A673 (cell line): Measurements from ENCODE around the gene MSANTD2.

Experiments used
- EZH2 ChIP-seq: fragments of 200-600 bp; sonication (generic); IDR thresholded peaks from 2 replicates; pipeline ENCODE4 v1.6.1; 2017; ENCODE audit warnings: borderline replicate concordance, low read depth, mild to moderate bottlenecking, mixed read lengths, antibody characterized with exemption, low read length; ENCODE audit not compliant: poor library complexity, severe bottlenecking
- TF ChIP-seq, protein P1 (sequence below): fragments of 300-800, 200-600 bp; sonication (generic); conservative IDR thresholded peaks from 2 replicates; pipeline ENCODE4 v1.5.1; 2017; ENCODE audit warnings: low read depth, mild to moderate bottlenecking, antibody characterized with exemption, low read length, moderate library complexity, mixed read lengths

DNA sequence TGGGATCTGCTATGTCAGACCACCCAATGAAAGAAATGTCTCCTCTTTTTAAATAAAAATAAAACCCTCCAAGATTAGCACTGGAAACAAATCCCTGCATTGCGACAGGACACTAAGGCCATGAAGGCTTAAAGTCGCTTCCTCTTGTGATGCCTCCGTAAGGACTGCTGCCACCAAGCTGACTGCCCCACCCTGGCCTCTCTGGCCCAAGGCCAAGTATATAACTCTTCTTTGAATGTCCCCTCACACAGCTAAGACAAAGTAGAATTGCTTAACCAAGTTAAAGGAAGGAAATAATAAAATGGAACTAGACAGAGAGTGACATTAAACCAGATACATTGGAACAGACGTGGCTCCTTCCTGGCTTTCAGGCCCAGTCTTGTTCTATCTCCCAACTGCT lies 68.0 kb downstream of the MSANTD2 start:
- TF ChIP-seq, protein P1, sequence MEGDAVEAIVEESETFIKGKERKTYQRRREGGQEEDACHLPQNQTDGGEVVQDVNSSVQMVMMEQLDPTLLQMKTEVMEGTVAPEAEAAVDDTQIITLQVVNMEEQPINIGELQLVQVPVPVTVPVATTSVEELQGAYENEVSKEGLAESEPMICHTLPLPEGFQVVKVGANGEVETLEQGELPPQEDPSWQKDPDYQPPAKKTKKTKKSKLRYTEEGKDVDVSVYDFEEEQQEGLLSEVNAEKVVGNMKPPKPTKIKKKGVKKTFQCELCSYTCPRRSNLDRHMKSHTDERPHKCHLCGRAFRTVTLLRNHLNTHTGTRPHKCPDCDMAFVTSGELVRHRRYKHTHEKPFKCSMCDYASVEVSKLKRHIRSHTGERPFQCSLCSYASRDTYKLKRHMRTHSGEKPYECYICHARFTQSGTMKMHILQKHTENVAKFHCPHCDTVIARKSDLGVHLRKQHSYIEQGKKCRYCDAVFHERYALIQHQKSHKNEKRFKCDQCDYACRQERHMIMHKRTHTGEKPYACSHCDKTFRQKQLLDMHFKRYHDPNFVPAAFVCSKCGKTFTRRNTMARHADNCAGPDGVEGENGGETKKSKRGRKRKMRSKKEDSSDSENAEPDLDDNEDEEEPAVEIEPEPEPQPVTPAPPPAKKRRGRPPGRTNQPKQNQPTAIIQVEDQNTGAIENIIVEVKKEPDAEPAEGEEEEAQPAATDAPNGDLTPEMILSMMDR: no peak
- no peak for TF ChIP-seq EZH2
